Measurements from ENCODE around the gene CRY2.
A peak's percentile ranks its signal among the peaks of the same experiment; 100 is the strongest.

The CRY2 gene

GRCh38 chr11:45848654-45849081 is 1.4 kb downstream of the CRY2 start:
- DNase-seq (ENCODE audit: low spot score), result no peak

DNA sequence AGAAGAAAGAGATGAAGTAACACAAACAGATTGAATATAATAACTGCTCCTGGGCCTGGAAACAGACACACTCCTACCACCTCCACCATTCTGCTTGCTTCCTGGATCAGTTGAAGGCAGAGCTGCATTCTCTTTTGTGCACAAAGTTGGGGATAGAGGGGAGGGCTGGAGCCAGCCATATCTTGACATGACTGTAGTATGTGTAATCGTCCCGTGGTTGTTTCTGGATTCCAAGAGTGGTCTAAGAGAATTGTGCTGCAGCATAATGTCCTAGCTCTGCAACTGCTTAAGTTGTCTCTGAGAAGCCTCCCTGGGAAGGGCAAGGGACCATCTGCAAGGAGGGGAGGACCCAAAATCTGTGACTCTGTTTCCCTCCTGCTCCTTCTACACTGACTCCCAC is 3.2 kb downstream of the CRY2 start:
- no peak for DNase-seq (ENCODE audit: low spot score)

GRCh38 chr11:45851228-45851627 is 4.0 kb downstream of the CRY2 start:
- no peak for DNase-seq (ENCODE audit: low spot score)

DNA sequence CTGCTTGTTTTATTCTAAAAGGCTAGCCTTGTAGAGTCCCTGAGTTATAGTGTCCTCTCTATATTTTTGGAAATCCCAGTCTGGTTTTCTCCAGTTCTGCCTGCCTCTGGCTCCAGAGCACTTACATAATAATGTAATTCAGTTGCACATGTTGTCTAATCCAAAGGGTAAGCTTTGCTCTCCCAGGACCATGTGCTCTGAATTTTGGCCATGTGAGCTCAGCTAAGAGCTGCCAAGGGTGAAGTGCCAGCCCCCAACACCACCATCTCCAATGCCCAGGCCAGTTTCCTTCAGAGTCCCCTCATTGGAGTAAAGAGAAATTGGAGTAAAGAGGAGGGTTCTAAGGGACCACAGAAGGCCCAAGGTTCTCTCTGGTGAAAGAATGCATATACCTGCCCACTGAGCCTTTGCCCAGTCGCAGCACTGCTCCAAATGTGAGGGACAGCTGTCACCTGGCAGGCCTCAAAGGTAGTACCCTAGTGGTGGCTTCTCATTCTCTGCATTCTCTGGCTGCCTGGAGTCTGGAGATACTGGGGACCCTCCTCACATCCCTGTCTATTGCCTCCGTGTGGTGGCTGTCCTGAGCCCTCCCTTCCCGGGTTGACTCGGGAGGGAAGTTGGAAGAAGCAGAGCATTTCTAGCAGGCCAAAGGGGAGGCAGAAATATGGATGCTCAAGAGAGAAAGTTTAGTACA is 4.9 kb downstream of the CRY2 start:
- DNase-seq (ENCODE audit: low spot score), result peak; percentile 67

DNA sequence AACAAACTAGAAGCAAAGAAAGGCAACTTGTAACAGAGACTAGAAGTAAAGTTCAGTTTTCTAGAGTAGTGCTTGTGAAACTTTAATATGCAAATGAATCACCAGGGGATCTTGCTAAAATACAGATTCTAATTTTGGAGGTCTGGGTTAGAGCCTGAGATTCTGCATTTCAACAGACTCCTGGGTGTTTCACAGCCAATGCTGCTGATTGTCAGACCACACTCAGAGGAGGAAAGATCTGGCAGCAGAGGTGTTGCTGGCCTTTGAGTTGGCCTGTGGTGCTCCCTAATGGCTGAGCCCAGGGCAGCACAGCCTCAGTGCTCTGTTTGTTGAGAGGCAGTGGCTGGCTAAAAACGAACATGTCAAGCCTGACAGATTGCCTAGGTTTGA is 5.4 kb downstream of the CRY2 start:
- DNase-seq (ENCODE audit: low spot score), result no peak

DNA sequence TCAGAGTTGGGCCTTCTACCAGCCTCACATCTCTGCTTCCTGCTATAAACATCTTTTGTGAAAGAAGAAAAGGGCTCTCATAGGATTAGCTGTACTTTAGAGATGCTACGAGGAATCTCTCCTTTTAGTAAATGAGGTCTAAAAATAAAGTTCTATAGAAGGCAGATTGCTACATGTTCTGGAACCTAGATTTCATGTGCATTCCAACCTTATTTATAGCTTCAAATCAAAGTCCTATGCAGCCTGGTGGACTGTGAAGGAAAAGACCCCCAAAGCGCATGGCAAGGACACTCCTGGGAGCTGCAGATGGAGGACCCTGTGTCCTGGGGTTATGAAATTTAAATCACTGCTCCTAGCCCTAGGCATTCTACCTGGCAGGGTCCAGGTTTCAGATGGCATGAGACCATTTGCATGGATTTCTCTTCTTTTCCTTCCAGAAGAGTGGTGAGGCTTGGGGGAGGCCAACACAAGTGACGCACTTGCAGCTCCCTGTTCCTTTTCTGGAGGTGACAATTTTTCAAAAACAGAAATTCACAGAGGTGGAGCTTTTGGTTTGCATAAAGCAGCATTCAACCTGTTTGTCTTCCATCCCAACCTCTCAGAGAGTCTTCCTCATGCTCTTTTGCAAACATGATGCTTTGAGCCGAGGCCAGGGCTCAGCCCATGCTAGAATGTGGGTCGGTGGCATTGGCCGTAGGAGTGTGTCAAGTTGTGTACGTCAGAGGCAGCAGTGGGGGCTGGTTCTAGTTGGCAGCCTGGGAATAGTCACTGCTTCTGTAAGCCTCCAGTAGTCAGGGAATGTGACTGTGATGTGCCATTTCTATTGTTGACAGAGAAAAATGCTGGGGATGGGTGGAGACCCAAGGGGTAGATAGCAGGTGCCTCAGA is 6.3 kb downstream of the CRY2 start:
- peak; percentile 72 for DNase-seq (ENCODE audit: low spot score)

GRCh38 chr11:45855308-45855707 is 8.0 kb downstream of the CRY2 start:
- DNase-seq (ENCODE audit: low spot score), result no peak

- no peak for DNase-seq (ENCODE audit: low spot score)
These were observed 8.8 kb downstream of the CRY2 start for GRCh38 chr11:45856044-45856468.

DNA sequence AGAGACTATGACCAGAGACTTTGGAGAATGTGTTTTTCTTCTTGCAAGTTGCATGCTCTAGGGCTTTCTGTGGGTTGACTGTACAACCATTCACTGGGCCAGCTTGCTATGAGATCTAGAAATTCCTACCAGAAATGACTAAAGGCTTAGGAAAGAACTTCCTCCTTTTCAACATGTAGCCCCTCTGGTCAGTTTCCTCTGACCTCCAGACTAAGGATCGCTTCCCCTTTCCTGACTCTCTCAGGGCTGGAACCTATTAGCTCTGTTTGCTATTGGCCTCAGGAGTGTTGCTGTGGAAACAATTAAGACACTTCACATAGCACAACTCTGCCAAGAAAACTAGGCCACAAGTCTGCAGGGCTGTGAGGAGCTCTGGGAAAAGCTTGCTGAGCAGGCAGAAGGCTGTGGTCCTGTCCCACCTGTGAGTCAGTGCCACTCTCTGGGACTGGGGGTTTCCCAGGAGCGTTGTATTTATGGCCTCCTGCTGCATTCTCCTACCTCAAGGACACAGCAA is 10.7 kb downstream of the CRY2 start:
- DNase-seq (ENCODE audit: low spot score), result peak; percentile 53

GRCh38 chr11:45858751-45859398 is 11.6 kb downstream of the CRY2 start:
- no peak for DNase-seq (ENCODE audit: low spot score)

DNA sequence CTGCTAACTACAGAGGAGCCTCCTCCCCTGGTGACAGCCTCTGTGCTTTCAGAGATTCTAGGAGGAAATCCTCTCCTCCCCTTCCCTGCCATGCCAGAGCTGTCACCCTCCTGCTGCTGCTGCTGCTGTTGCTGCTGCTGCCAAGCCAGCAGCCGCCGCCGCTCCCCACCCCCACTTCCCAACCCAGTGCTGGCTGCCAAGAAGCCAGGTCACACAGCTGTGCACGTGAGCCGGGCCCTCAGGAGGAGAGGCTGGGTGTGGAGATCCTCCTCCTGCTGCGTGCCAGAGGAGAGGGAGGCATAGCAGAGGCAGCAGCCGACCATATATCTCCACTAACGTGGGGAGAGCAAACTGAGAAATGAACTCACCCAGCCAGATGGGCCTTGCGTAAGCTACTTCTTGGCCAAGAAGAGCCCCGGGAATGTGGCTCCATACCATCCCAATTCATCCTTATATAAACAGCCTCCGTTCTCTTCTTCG is 12.4 kb downstream of the CRY2 start:
- DNase-seq (ENCODE audit: low spot score), result peak; percentile 86

DNA sequence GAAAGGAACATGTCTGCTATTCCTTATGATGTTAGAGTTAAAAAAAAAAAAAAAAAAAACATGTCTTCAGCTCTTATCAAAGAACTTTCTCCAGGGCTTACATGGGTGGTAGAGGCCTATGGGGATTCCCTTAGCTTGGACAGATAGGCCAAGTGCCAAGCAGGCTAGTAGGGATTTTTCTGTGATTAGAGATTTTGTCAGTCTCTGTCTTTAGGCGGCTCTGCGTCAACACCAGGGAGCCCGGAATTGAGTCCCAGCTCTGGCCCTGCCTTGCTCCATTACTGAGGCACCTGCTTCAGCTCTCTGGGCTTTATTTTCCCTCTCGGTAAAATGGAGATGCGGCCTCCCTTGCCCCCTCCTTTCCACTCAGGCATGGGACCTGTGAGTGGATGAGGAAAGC is 13.1 kb downstream of the CRY2 start:
- no peak for DNase-seq (ENCODE audit: low spot score)

DNA sequence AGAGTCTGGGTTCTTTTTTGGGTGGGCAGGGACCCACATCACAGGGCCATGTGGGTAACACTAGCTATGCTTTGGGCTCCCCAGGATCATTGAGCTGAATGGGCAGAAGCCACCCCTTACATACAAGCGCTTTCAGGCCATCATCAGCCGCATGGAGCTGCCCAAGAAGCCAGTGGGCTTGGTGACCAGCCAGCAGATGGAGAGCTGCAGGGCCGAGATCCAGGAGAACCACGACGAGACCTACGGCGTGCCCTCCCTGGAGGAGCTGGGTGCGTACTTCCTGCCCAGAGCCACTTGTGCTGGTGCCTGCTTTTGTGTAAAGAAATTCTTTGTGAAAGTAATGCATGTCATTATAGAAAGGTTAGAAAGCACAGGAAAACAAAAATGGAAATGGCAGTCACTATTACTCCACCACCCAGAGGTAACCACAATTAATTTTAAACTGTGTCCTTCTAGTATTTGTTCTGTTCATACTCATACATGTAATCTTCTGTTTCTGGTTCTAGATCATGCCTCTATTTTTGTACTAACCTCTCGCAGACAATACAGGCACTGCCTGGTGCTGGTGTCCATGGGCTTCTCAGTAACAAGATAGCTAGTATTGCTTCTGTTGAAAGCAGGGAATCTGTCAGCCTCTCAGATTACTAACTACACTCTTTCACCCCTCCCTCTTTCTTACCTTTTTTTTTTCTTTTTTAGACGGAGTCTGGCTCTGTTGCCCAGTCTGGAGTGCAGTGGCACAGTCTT is 13.7 kb downstream of the CRY2 start:
- no peak for DNase-seq (ENCODE audit: low spot score)

GRCh38 chr11:45864041-45864440 is 16.8 kb downstream of the CRY2 start:
- DNase-seq (ENCODE audit: low spot score), result no peak

GRCh38 chr11:45869551-45869950 is 22.3 kb downstream of the CRY2 start:
- no peak for DNase-seq (ENCODE audit: low spot score)

- no peak for DNase-seq (ENCODE audit: low spot score)
These were observed 23.4 kb downstream of the CRY2 start for GRCh38 chr11:45870706-45871105.

GRCh38 chr11:45871638-45872037 is 24.4 kb downstream of the CRY2 start:
- no peak for DNase-seq (ENCODE audit: low spot score)

DNA sequence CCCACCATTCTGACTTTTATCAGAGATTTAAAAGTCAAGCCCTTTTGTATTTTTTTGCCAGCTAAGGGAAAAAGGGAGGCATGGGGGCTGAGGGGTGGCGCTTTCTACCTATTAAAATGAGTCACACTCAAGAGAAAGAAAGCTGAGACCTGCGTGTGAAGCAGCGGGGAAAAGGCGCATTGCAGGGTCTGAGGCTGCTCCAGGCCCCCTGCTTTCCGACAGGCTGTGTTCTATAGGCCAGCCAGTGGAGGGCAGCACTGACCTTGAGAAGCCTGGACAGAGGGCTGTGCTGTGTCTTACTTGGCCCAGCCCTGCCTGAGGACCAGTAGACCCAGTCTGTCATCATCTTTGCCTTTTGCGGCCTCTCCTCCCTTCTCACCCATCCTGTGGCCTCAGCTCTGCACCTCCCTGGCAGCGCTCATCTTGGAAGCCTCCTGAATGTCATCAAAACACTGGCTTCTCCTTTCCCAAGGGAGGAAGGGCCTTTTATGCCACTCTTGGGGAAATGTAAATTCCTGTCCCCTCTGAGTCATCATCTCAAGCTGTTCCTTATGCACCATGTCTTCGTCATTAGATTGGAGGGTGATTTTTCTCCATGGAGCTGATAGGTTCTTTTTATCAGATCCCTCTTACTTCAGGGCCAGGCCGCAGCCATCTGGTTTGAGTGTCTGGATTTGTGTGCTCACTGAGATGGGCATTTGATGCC is 25.5 kb downstream of the CRY2 start:
- peak; percentile 70 for DNase-seq (ENCODE audit: low spot score)

- DNase-seq (ENCODE audit: low spot score), result no peak
These were observed 29.1 kb downstream of the CRY2 start for GRCh38 chr11:45876401-45876800.

DNA sequence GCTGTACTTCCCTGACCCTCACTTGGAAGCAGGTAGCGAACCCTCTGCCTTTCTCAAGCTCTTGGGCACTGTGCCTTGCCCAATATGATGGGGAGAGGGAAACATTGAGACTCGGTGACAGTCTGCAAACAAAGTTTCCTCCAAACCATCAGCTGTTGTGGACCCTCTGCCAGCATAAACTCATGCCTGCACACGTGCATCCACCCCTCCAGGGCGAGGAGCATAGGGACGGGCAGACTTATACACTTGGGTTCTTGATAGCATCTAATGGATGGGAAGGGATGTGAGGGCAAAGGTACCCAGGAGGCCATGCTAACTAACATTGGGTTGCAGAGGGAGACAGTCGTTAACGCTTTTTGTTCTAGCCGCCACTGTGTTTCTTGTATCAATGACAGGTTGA is 29.9 kb downstream of the CRY2 start:
- DNase-seq (ENCODE audit: low spot score), result no peak

GRCh38 chr11:45877845-45878244 is 30.6 kb downstream of the CRY2 start:
- no peak for DNase-seq (ENCODE audit: low spot score)

Data from putamen (tissue), 1 donor.